VCaP (cell line): Measurements from ENCODE around the gene SLC38A2.

Experiments
- H3K27ac ChIP-seq: fragments of 450-650 bp; 2 replicates; pipeline ENCODE4 v1.5.1; 2017
- TF ChIP-seq, protein P1 (sequence below): fragments of 450-650 bp; conservative IDR thresholded peaks from 2 replicates; pipeline ENCODE4 v1.5.1; 2017; ENCODE audit warnings: mild to moderate bottlenecking, moderate library complexity

SLC38A2 gene

DNA sequence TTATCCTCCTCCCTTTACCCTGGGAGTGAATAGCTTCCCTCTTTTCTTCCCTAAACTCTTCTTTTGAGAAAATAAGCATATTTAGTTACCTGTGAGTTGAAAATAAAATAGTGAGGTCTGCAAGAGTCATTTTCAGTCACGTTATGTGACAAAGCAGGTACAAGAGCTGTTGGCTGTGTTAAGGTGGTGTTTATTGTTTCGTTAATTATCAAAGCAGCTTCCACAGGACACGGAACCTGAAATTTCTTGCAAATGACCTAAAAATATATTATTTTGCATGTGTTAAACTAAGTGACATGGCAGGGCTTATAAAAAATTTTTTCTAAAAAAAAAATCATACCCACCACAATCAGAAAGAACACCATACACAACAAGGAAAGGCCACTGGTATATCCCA lies 8.3 kb downstream of the SLC38A2 start:
- H3K27ac ChIP-seq, result no peak overlapping the region
- TF ChIP-seq, protein P1, sequence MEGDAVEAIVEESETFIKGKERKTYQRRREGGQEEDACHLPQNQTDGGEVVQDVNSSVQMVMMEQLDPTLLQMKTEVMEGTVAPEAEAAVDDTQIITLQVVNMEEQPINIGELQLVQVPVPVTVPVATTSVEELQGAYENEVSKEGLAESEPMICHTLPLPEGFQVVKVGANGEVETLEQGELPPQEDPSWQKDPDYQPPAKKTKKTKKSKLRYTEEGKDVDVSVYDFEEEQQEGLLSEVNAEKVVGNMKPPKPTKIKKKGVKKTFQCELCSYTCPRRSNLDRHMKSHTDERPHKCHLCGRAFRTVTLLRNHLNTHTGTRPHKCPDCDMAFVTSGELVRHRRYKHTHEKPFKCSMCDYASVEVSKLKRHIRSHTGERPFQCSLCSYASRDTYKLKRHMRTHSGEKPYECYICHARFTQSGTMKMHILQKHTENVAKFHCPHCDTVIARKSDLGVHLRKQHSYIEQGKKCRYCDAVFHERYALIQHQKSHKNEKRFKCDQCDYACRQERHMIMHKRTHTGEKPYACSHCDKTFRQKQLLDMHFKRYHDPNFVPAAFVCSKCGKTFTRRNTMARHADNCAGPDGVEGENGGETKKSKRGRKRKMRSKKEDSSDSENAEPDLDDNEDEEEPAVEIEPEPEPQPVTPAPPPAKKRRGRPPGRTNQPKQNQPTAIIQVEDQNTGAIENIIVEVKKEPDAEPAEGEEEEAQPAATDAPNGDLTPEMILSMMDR, result no peak

DNA sequence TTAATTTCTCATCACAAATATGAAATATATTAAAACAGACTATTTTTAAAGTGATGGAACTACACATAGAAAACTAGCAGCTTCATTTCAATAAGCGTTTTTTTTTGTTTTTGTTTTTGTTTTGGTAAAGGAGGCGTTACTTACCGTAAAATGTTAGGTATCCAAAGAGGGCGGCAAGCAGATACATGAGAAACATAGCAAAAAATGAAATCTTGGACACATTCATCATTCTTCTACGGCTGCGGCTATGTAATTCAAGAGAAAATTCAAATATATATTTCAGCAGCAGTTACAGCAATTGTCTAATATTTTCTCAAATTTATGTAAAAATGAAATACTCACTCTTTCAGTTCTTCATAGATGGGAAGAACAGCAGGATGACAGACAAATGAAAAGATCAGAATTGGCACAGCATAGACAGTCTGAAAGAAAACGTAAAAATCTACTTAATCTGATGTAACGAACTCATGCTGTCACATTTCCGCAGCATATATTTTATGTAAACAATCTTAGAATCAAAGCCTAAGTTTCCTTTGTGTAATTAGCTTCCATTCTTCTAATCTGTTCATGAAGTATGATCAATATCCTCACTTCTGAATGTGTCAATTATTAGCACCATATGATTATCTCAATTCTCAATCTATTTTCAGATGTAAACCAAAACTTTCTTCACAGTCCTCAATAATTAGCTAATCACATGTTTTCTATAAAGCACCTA lies 8.8 kb downstream of the SLC38A2 start:
- H3K27ac ChIP-seq, result no peak overlapping the region
- TF ChIP-seq, protein P1, result no peak

DNA sequence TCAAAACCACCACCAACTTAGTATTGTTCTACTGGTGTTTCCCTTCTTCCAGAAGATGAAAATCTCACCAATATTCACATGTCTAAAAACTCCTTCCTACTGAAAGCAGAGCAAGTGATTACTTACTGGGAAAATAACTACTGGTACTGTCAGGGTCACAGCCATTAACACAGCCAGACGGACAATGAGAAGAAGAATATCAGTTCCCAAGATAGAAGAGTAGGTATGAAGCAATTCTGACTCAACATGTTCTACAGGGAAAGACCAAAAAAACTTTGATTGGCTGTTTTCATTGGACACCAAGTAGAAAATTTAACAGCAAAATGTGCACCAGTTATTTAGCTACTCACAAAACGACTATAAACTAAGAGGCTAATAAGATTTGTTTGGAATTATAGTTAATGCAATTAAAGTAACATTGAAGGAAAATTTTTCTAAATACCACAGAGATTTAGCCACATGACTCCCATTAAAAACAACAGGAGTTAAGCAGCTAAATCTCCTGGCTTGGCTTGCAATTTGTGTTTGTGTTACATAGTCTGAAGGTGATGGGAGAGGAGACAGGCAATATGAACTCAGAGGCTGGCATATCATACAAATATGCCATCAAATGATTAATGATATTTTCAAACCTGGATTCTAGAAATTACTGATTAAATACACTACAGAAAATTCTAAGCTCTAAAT lies 9.5 kb downstream of the SLC38A2 start:
- H3K27ac ChIP-seq, result no peak overlapping the region
- TF ChIP-seq, protein P1, result no peak

DNA sequence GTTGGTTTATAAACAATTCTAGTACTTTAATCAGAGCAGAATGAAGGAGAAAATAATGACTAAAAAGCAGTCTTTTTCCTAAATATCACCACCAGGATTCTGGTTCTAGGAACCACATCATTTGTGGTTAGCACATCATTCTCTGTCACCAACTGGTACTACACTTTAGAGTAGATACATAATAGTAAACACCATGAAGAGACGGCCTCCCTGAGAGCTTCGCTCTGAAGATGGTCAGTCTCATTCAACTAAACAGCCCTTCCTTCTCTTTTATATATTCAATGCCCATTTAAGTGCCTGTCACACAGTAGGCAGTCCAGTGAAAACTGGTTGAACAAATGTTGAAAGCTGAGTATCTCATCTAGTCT lies 10.9 kb downstream of the SLC38A2 start:
- no peak overlapping the region for H3K27ac ChIP-seq

DNA sequence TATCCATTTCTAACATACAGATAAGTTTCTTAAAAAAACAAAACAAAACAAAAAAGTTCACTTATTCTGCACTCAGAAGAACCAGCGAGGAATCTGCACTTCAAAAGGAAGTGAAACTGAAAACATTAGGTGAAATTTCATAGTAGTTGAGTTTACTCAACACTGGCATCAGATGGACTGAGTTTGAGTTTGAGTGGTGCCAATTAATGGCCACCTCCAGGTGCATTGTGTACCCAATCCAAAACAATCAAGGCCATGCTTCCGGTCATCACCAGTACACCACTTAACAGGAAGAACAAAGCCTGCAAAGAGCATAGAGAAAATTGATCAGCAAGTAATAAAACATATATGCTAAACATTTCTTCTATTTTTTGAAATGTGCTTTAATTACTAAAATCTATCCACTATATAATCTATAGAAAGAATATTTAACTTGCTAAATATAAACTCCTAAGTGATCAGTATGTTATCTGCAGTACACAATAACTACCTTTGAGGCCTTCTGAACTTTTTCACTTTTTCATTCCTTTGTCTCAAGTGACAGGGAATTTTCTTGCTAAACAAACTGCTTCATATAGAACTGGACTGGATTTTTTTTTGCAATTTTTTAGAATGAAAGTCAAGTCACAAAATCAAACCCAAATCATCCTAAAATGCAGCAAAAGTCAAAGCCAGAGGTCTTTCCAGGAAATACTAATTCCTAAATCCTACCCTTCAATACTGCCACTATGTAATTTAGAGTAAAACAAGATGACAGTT lies 11.5 kb downstream of the SLC38A2 start:
- TF ChIP-seq, protein P1, result no peak
- no peak overlapping the region for H3K27ac ChIP-seq

More for the DNA sequence above, 10.9 kb downstream of the SLC38A2 start:
- TF ChIP-seq, protein P1, result no peak

DNA sequence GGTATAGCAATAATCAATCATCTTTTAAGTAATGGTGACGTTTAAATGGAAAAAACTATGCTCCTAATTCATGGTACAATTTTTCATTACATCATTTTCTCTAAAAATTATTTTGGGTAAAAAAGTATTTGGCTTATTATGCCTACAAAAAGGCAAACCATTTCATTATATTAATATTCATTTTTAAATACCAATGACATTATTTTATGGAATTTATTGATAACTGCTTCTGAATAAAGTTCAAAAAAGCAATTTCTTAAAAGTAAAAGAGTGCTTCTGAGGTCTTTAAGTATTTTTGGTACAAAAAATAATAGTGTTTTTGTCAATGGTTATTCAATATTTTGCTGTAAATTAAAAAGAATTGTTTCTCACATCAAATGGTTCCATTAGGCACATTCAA lies 12.2 kb downstream of the SLC38A2 start:
- TF ChIP-seq, protein P1, result no peak
- H3K27ac ChIP-seq, result no peak overlapping the region

DNA sequence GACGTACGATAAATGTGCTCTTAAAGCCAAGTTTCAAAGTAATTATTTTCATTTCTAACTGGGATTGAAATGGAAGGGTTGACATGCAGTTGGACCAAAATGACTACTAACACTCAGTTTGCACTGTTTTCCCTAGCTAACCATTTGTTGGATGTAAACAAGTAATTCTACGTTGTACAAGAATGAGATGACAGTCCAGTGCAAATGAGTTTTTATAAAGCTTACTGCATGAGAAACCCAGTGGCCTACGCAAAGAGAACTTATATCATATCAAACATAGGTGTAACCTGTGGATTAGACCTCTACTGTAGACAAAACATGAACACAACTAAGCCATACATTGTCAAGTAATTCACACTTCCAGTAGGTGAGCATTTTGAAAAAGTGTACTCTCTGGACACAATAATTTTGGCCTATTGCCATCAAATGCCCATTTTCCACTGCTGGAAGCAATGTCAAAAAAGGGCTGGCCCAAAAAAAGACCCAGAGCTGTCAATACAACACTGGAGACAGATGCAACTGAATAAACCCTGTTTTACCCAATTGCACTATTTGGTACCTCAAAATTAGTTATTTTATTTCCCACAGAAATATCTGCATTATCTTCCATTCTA lies 12.8 kb downstream of the SLC38A2 start:
- TF ChIP-seq, protein P1, result no peak
- H3K27ac ChIP-seq, result no peak overlapping the region
